ENCODE results near the gene PPWD1.
"Not testable (repeated sequence)": the region's sequence is repeated elsewhere in the genome, so short reads cannot be mapped to it uniquely, and the experiment has no call there.

Gene PPWD1

DNA sequence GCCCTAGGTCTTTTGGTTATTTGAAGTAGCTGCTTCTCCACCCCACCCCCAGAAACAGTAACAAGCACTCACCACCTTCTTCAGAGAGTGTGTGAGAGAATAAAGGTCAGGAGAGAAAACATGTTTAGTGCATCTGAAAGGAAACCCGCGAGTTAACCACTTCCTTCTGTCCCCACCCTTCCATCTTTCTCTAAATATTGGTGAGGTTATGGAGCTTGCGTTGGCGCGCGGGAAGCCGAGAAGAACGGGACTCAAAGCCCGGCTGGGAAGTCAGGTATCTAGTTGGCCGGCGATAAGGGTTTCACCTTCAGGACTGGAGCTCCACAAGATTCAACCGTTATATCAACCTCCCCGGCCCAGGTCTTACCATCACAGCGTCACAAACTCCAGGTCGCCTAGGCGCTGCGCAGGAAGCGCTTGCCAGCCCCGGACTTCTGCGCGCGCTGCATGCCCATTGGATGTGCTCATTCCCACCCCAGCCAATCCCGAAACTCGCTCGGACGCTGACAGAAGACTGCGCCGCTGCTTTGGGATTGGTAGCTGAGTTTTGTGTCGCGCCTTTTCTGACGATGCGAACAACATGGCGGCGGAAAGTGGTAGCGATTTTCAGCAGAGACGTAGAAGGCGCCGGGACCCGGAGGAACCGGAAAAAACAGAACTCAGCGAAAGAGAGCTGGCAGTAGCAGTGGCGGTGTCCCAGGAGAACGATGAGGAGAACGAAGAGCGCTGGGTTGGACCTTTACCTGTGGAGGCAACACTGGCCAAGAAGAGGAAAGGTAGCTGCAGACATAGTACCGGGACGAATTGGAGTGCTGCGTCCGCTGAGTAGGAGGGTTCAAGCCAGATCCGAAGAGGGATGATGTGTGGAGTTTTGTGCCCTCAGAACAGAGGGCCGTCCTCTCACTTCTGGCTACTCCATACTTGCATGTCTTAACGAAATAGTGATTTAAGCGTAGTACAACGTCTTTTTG is at the start of gene PPWD1, which contains the start of gene CENPK:
PPWD1 (plus strand) TSS at position 566 of the 971 bp plus-strand sequence; CDS start at position 581, 15 bp downstream.
CENPK (minus strand) TSS at position 438 of the 971 bp plus-strand sequence. CDS start 8,261 bp downstream, outside the sequence.
- peak; percentile 92 for DNase-seq

GRCh38 chr5:65525726-65526125 is 37.4 kb upstream of the PPWD1 start:
- DNase-seq = no peak

GRCh38 chr5:65530904-65531303 is 32.2 kb upstream of the PPWD1 start:
- DNase-seq = no peak

GRCh38 chr5:65535529-65535987 is 27.5 kb upstream of the PPWD1 start:
- DNase-seq = no peak

GRCh38 chr5:65539827-65540226 is 23.3 kb upstream of the PPWD1 start:
- no peak for DNase-seq

DNA sequence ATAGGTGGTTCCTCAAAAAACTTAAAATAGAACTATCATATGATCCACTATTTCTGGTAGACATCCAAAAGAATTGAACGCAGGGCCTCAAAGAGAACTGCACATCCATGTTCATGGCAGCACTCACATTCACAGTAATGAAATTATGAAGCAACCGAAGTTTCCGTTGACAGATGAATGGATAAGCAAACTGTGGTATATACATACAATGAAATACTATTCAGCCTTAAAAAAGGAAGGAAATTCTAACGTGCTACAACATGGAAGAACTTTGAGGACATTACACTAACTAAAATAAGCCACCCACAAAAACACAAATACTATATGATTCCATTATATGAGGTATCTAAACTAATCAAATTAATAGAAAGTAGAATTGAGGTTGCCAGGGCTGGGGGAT is 18.6 kb upstream of the PPWD1 start:
- no peak for DNase-seq

DNA sequence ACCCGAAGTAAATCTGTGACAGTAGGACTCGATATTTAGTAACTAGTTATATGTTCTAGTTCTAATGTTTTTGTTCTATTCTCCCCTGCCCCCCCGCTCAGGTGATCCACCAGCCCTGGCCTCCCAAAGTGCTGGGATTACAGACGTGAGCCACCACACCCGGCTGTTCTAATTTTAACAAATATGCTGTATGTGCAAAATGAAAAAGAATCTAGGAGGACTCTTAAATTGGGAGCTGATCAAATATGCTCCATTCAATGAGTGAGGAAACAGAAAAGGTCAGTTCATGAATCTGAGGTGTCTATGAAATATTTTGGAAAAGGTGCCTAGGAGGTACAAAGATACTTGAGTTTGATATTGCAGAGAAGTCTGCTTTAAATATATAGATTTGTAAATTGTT is 17.0 kb upstream of the PPWD1 start:
- DNase-seq = no peak

DNA sequence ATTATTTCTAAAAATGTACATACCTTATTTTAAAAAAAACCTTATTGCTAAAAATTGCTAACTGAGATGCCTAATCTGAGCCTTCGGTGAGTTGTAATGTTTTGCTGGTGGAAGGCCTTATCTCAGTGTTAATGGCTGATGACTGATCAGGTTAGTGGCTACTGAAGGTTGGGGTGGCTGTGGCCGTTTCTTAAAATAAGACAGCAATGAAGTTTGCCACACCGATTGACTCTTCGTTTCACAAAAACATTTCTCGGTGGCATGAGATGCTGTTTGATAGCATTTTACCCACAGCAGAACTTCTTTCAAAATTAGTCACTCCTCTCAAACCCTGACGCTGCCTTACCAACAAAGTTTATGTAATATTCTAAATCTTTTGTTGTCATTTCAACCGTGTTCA is 14.8 kb upstream of the PPWD1 start:
- DNase-seq = no peak

GRCh38 chr5:65553941-65554340 is 9.2 kb upstream of the PPWD1 start:
- no peak for DNase-seq

GRCh38 chr5:65555287-65555686 is 7.8 kb upstream of the PPWD1 start:
- no peak for DNase-seq

GRCh38 chr5:65556181-65556580 is 6.9 kb upstream of the PPWD1 start:
- no peak for DNase-seq

GRCh38 chr5:65556718-65557117 is 6.4 kb upstream of the PPWD1 start:
- DNase-seq = no peak

GRCh38 chr5:65563777-65564176 is 681 bp downstream of the PPWD1 start:
- DNase-seq = no peak

DNA sequence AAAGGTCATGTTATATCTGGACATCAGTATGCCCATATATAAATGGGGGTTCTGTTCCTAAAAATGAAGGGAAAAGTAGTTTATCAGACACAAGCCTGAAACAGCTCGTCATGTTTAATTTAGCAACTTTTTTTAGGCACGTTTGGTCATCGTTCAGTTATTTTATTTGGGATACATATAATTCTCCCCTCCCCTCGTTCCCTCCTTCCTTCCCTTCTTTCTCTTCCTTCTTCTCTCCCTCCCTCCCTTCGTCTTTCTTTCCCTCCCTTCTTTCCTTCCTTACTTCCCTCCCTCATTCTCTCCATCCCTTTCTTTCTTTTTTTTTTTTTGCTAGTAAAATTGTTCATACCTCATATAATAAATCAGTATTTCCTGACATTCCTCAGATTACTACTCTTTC is 3.4 kb downstream of the PPWD1 start:
- DNase-seq = no peak

DNA sequence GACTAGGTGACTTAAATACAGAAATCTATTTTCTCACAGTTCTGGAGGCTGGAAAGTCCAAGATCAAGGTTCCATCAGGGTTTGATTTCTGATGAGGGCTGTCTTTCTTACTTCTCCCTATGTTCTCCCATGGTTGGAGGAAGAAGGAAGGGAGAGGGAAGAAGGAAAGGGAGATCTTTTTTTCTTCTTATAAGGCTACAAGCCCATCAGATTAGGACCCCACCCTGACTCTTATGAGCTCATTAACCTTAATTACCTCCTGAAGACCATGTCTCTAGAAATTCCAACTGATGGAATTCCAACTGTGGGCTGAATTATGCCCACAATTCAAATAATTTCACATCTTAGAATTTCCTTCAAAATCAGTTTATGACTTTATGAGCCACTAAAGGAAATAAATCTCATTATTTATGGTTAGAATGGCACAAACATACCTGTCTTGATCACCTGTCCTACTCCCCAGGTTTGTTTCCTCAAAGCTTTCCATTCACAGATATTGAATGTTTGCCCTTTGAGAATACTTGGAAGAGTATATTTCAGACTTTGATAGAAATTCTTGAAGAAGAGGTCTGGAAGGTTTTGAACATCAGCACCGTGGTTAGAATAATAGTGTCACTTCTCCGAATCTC is 7.6 kb downstream of the PPWD1 start:
- DNase-seq = no peak

DNA sequence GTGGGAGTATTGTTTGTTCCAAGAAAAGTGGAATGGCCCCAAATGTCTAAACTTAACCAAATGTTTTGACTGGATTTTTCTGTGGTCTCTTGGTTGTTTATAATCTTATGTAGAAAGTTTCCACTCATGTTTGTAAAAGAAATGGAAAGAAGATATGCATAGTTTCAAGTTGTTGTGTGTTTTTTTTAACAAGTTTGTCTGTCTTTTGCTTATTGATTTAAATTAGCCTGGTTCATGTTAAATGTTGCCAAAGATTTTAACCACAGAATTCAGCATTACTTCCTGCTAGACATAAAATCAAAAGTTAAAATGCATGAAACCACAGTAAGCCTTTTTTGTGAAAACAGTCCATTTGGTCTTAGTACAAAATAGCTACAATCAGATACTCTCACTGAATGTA is 14.0 kb downstream of the PPWD1 start:
- DNase-seq = no peak

GRCh38 chr5:65588694-65589093 is 25.6 kb downstream of the PPWD1 start:
- no peak for DNase-seq

- not testable (repeated sequence) for DNase-seq
Measured at GRCh38 chr5:65601761-65602160, 38.7 kb downstream of the PPWD1 start.

GRCh38 chr5:65611524-65611923 is 48.4 kb downstream of the PPWD1 start:
- peak; percentile 2 for DNase-seq

GRCh38 chr5:65612298-65612907 is 49.3 kb downstream of the PPWD1 start:
- no peak for DNase-seq

DNA sequence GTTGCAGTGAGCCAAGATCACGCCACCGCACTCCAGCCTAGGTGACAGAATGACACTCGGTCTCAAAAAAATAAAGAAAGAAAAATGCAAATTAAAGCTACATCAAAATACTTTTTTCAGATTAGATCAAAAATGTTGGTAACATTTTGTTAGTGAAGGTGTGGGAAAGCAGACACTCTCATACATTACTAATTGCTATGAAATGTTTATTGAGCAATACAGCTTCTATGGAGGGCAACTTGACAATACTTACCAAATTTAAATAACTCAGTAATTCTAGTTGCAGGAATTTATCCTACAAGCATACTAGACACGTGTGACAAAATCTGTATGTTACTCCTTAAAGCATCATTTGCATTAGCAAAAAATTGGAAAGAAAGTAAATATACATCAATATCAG is 56.9 kb downstream of the PPWD1 start:
- no peak for DNase-seq

DNA sequence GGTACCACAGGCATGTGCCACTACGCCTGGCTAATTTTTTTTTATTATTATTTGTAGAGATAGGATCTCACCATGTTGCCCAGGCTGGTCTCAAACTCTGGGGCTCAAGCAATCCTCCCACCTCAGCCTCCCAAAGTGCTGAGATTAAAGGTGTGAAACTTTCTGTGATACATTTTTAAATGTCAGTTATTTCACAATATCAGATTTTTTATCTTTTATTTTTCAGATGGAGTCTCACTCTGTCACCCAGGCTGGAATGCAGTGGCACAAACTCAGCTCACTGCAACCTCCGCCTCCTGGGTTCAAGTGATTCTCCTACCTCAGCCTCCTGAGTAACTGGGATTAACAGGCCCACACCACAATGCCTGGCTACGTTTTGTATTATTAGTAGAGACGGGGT is 58.9 kb downstream of the PPWD1 start:
- not testable (repeated sequence) for DNase-seq

GRCh38 chr5:65623482-65623881 is 60.4 kb downstream of the PPWD1 start:
- no peak for DNase-seq

Data from NCI-H2171 treated with DMSO at 0.1 percent for 48 hours (cell line).